ENCODE data around the gene XYLB. TPM values are rescaled to one million over a fixed set of nuclear protein-coding genes. Genes with fewer than 3 reads are reported as not detected.
"Not testable (repeated sequence)": the region's sequence is repeated elsewhere in the genome, so short reads cannot be mapped to it uniquely, and the experiment has no call there.

Gene XYLB
- polyA plus RNA-seq, 4 donors: 7.2 to 14.4 (median 11.3) TPM

GRCh38 chr3:38320638-38321037 is 25.9 kb upstream of the XYLB start:
- not testable (repeated sequence) for DNase-seq (ENCODE audit: low read depth in 4 of 4, low spot score in 2 of 4)

GRCh38 chr3:38323060-38323459 is 23.5 kb upstream of the XYLB start:
- DNase-seq (ENCODE audit: low read depth in 4 of 4, low spot score in 2 of 4): no peak

GRCh38 chr3:38325256-38325655 is 21.3 kb upstream of the XYLB start:
- DNase-seq (ENCODE audit: low read depth in 4 of 4, low spot score in 2 of 4): no peak

- no peak for DNase-seq (ENCODE audit: low read depth in 4 of 4, low spot score in 2 of 4)
Measured at GRCh38 chr3:38327335-38328009, 19.1 kb upstream of the XYLB start.

- no peak for DNase-seq (ENCODE audit: low read depth in 4 of 4, low spot score in 2 of 4)
Measured at GRCh38 chr3:38331257-38332022, 15.1 kb upstream of the XYLB start.

- no peak for DNase-seq (ENCODE audit: low read depth in 4 of 4, low spot score in 2 of 4)
Measured at GRCh38 chr3:38332201-38332600, 14.4 kb upstream of the XYLB start.

- no peak for DNase-seq (ENCODE audit: low read depth in 4 of 4, low spot score in 2 of 4)
Measured at GRCh38 chr3:38334142-38335055, 12.2 kb upstream of the XYLB start.

- no peak for DNase-seq (ENCODE audit: low read depth in 4 of 4, low spot score in 2 of 4)
Measured at GRCh38 chr3:38335263-38335662, 11.3 kb upstream of the XYLB start.

GRCh38 chr3:38337703-38338102 is 8.9 kb upstream of the XYLB start:
- DNase-seq (ENCODE audit: low read depth in 4 of 4, low spot score in 2 of 4): no peak

GRCh38 chr3:38343797-38344594 is 2.6 kb upstream of the XYLB start:
- no peak for DNase-seq (ENCODE audit: low read depth in 4 of 4, low spot score in 2 of 4)

GRCh38 chr3:38345879-38346586 is 552 bp upstream of the XYLB start:
- DNase-seq (ENCODE audit: low read depth in 4 of 4, low spot score in 2 of 4): peak in 1 of 4 donors; percentile 19

GRCh38 chr3:38347421-38348200 is 1.0 kb downstream of the XYLB start:
- DNase-seq (ENCODE audit: low read depth in 4 of 4, low spot score in 2 of 4): no peak

GRCh38 chr3:38348903-38349302 is 2.3 kb downstream of the XYLB start:
- no peak for DNase-seq (ENCODE audit: low read depth in 4 of 4, low spot score in 2 of 4)

GRCh38 chr3:38349684-38350359 is 3.2 kb downstream of the XYLB start:
- no peak for DNase-seq (ENCODE audit: low read depth in 4 of 4, low spot score in 2 of 4)

- no peak for DNase-seq (ENCODE audit: low read depth in 4 of 4, low spot score in 2 of 4)
Measured at GRCh38 chr3:38353151-38353550, 6.6 kb downstream of the XYLB start.

- DNase-seq (ENCODE audit: low read depth in 4 of 4, low spot score in 2 of 4): no peak
Measured at GRCh38 chr3:38354588-38355330, 8.2 kb downstream of the XYLB start.

- DNase-seq (ENCODE audit: low read depth in 4 of 4, low spot score in 2 of 4): no peak
Measured at GRCh38 chr3:38359038-38359437, 12.5 kb downstream of the XYLB start.

GRCh38 chr3:38360345-38360744 is 13.8 kb downstream of the XYLB start:
- no peak for DNase-seq (ENCODE audit: low read depth in 4 of 4, low spot score in 2 of 4)
